RWPE2 (cell line): ENCODE measurements around the gene ELFN1.

ENCODE experiments used
- ATAC-seq: fragments of 200-7000 bp; cut with Tn5 transposase; 3 replicates; pipeline ENCODE4 v1.9.1; 2021; ENCODE audit warnings: low read depth
- DNase-seq: peaks from one replicate; pipeline ENCODE4 v3.0.0-alpha.2; 2020; ENCODE audit warnings: low spot score
- H3K27ac ChIP-seq: fragments of 450-650 bp; 2 replicates; pipeline ENCODE4 v1.5.1; 2017; ENCODE audit warnings: mild to moderate bottlenecking; ENCODE audit not compliant: poor library complexity, severe bottlenecking
- H3K27me3 ChIP-seq: fragments of 250-450 bp; sonication (Bioruptor Pico); 2 replicates; pipeline ENCODE4 v1.5.1; 2021; ENCODE audit warnings: mild to moderate bottlenecking, moderate library complexity; ENCODE audit not compliant: insufficient read depth, poor library complexity, severe bottlenecking
- H3K36me3 ChIP-seq: fragments of 250-450 bp; sonication (Bioruptor Pico); 2 replicates; pipeline ENCODE4 v1.5.1; 2020; ENCODE audit warnings: low read depth, mild to moderate bottlenecking, moderate library complexity
- H3K4me1 ChIP-seq: fragments of 250-450 bp; sonication (Bioruptor Pico); 2 replicates; pipeline ENCODE4 v1.5.1; 2021; ENCODE audit warnings: mild to moderate bottlenecking, moderate library complexity; ENCODE audit not compliant: insufficient read depth, poor library complexity, severe bottlenecking
- H3K4me3 ChIP-seq: fragments of 250-450 bp; sonication (Bioruptor Pico); 2 replicates; pipeline ENCODE4 v1.5.1; 2021; ENCODE audit warnings: mild to moderate bottlenecking, moderate library complexity; ENCODE audit not compliant: severe bottlenecking
- H3K9me3 ChIP-seq: fragments of 250-450 bp; sonication (Bioruptor Pico); 2 replicates; pipeline ENCODE4 v1.5.1; 2021; ENCODE audit warnings: mild to moderate bottlenecking, moderate library complexity; ENCODE audit not compliant: severe bottlenecking
- CTCF ChIP-seq: fragments of 450-650 bp; IDR thresholded peaks from one replicate; pipeline ENCODE4 v1.5.1; 2017; ENCODE audit warnings: mild to moderate bottlenecking, moderate library complexity; ENCODE audit not compliant: poor library complexity, severe bottlenecking

The ELFN1 gene

GRCh38 chr7:1752771-1753563, 82.9 kb downstream of the ELFN1 start:
- Histone ChIP-seq H3K27me3 (peaks cover 14% of the 10 kb centered on the region), H3K4me1 (no peaks in the 10 kb centered on the region), H3K9me3 (no peaks in the 10 kb centered on the region), H3K4me3 (no peak overlapping the region), H3K27ac (no peak overlapping the region), H3K36me3 (no peaks in the 10 kb centered on the region)
- DNase-seq, result no peak
- TF ChIP-seq CTCF, result no peak
- no peak for ATAC-seq

- ATAC-seq, result no peak
- no peak for DNase-seq
- Histone ChIP-seq H3K36me3 (no peaks in the 10 kb centered on the region), H3K27me3 (peaks cover 9% of the 10 kb centered on the region), H3K27ac (no peak overlapping the region), H3K4me3 (no peak overlapping the region), H3K4me1 (no peaks in the 10 kb centered on the region), H3K9me3 (no peaks in the 10 kb centered on the region)
- TF ChIP-seq CTCF, result no peak
These were observed 83.4 kb downstream of the ELFN1 start for GRCh38 chr7:1753564-1753867.

- no peak overlapping the region for H3K27ac ChIP-seq
- no peak overlapping the region for H3K4me3 ChIP-seq
- TF ChIP-seq CTCF, result no peak
- ATAC-seq (no peak), DNase-seq (no peak)
- no peaks in the 10 kb centered on the region for H3K9me3 ChIP-seq
- H3K4me1 ChIP-seq, result no peaks in the 10 kb centered on the region
- no peaks in the 10 kb centered on the region for H3K36me3 ChIP-seq
- H3K27me3 ChIP-seq, result peaks cover 6% of the 10 kb centered on the region
These were observed 84.3 kb downstream of the ELFN1 start for GRCh38 chr7:1754345-1754908.

- Histone ChIP-seq H3K27me3 (peaks cover 5% of the 10 kb centered on the region), H3K27ac (no peak overlapping the region), H3K4me3 (no peak overlapping the region), H3K4me1 (no peaks in the 10 kb centered on the region), H3K9me3 (no peaks in the 10 kb centered on the region), H3K36me3 (no peaks in the 10 kb centered on the region)
- DNase-seq (no peak), ATAC-seq (no peak)
- TF ChIP-seq CTCF, result no peak
These were observed 85.9 kb downstream of the ELFN1 start for GRCh38 chr7:1755783-1756625.
